GM18520 (cell line): Measurements from ENCODE around the gene CAMKK1.
A peak's percentile ranks its signal among the peaks of the same experiment; 100 is the strongest.

Experiments used
- ATAC-seq: cut with Tn5 transposase; IDR thresholded peaks from one replicate; pipeline ENCODE4 v1.9.1; 2021; ENCODE audit not compliant: unreplicated experiment

Gene CAMKK1

GRCh38 chr17:3893003-3893719 lies at the start of gene CAMKK1:
CAMKK1 (minus strand) TSS chr17:3893053; CDS start chr17:3885687, 7,366 bp downstream.
- peak; percentile 68 for ATAC-seq

GRCh38 chr17:3940965-3941698 lies 48.3 kb upstream of the CAMKK1 start:
- ATAC-seq, result no peak

GRCh38 chr17:3937359-3937758 lies 44.5 kb upstream of the CAMKK1 start:
- ATAC-seq, result no peak

DNA sequence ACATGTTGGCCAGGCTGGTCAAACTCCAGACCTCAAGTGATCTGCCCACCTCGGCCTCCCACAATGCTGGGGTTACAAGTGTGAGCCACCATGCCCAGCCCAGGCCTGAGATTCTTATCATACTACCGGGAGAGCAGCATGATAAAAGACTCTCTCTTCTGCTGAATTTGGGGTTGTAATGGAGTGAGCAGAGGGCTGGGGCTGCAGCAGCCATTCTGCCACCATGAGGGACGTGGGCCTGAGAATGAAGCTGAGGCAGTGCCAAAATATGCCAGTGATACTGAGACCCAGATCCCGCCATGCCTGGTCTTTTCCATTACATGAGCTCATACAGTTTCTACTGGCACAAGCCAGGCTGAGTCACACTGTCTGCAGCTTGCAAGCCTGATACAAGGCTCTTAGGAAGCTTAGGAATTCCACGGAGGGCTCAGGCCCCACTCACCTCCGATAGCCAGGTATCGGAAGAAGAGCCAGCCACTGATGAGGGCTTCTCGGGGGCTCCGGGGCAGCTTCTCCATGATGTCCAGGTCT lies 43.0 kb upstream of the CAMKK1 start:
- ATAC-seq, result no peak

DNA sequence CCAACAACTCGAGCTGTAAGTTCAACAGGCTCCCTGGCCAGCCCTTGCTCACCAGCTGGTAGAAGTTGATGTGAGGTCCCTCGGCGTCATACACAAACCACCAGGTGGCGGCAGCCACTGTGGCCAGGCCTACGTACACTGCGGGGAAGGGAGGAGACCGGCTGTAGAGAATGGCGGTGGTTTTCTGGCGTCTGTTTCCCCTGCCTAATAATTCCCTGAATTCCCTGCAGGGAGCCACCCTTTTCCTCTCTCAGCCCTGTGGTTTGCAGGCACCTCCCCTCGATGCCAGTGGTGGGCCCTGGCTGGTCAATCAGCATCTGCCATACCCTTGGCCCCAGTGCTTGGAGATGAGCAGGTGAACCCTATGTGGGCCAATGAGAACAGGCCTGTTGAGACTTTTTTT lies 42.3 kb upstream of the CAMKK1 start:
- no peak for ATAC-seq

GRCh38 chr17:3929764-3930163 lies 36.9 kb upstream of the CAMKK1 start:
- no peak for ATAC-seq

GRCh38 chr17:3929181-3929580 lies 36.3 kb upstream of the CAMKK1 start:
- no peak for ATAC-seq

DNA sequence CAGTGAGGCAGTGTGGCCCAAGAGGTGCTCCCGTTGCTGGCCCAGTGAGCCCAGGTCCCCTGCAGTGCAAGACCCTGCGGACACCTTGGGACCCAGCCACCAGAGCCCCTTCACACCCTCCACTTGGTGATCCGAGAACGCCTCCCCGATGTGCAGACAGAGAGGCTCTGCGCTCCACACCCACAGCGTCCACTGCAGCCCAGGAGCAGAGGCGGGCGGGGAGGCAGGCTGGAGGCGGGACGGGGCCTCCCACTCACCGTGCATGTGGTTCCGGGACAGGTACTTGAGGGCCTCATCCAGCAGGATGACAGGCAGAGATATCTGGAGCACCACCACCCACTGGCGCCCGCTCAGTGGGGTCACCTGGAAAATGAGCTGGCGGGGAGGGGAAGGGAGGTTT lies 35.6 kb upstream of the CAMKK1 start:
- no peak for ATAC-seq

DNA sequence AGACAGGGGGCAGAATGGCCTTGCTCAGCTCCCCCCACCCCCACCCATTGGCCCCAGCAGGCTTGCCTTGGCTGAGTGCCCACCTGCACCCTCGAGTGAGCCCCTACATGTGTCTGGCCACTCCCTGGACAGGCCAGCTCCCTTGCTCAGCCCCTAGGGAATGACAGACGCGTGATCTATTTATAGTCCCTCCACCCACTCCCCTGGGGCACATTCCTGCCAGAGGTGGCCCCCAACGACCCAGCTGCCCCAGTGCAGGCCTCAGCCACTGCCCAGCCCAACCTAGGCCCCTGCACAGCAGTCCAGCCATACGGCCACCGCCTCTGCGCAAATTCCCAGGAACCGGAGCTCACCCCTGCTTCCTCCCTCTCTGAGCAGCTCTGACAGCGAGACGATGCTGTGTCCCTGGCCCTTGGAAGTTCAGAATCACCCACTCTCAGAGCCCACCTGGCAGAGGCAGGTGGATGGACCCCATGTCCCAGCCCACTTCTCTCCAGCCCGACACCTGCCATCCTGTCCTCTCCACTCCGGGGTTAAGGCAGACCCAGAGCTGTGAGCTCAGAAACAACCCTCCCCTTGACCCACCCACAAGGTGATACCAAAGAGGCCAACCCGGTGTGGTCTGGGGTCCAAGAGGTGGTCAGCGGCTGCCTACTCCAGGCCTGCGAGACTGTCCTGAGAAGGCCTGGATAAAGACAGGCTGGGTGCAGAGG lies 34.9 kb upstream of the CAMKK1 start:
- no peak for ATAC-seq

GRCh38 chr17:3926860-3927627 lies 34.2 kb upstream of the CAMKK1 start:
- no peak for ATAC-seq

GRCh38 chr17:3925684-3926485 lies 33.0 kb upstream of the CAMKK1 start:
- ATAC-seq, result no peak

- no peak for ATAC-seq
Measured at GRCh38 chr17:3924512-3925350, 31.9 kb upstream of the CAMKK1 start.

- no peak for ATAC-seq
Measured at GRCh38 chr17:3923466-3924190, 30.8 kb upstream of the CAMKK1 start.

DNA sequence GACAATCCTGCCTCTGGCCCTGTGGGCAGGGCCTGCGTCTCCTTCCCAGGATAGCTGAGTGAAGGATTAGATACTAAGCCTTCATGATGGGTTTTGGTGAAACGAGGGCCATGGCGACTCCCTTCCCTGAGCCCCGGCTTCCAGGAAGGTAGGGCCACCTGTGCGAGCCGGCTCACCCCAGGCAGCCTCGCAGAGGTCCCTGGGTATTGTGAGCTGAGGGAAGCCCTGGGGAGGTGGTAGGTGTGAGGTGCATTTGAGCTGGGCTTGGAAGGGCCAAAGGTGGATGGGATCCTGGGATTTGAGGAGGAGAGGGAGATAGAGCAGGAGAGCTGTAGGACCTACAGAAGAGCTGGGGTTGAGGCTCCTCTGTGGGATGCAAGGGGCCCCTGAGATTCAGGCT lies 29.9 kb upstream of the CAMKK1 start:
- ATAC-seq, result no peak

- no peak for ATAC-seq
Measured at GRCh38 chr17:3921502-3922319, 28.9 kb upstream of the CAMKK1 start.

- no peak for ATAC-seq
Measured at GRCh38 chr17:3921006-3921405, 28.2 kb upstream of the CAMKK1 start.

- ATAC-seq, result no peak
Measured at GRCh38 chr17:3919123-3919624, 26.3 kb upstream of the CAMKK1 start.
